ENCODE measurements around the gene CUL7.

DNA sequence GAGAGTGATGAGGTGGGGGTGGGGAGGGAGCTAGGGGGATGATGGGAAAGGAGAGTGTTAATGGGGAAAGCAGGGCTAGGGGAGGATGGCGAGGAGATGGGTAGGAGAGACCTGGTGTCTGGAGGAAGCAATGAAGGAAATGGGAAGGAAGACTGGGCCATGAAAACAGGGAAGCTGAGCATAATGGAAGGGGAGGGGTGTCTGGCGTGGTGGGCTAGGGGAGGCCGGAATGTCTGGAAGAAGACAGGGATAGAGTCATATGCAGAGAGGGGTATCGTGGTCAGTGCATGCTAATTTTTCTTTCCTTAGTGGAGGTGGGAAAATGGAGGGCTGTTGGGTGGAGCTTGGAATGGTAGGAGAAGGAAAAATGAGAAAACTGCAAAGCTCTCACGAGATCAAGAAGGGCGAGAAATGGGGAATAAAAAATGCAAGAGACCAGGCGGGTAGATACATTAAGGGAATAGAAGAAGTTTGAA lies 39.2 kb downstream of the CUL7 start:
- TF ChIP-seq, protein P1, sequence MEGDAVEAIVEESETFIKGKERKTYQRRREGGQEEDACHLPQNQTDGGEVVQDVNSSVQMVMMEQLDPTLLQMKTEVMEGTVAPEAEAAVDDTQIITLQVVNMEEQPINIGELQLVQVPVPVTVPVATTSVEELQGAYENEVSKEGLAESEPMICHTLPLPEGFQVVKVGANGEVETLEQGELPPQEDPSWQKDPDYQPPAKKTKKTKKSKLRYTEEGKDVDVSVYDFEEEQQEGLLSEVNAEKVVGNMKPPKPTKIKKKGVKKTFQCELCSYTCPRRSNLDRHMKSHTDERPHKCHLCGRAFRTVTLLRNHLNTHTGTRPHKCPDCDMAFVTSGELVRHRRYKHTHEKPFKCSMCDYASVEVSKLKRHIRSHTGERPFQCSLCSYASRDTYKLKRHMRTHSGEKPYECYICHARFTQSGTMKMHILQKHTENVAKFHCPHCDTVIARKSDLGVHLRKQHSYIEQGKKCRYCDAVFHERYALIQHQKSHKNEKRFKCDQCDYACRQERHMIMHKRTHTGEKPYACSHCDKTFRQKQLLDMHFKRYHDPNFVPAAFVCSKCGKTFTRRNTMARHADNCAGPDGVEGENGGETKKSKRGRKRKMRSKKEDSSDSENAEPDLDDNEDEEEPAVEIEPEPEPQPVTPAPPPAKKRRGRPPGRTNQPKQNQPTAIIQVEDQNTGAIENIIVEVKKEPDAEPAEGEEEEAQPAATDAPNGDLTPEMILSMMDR (IDR thresholded peaks at IDR 0.05; ENCODE audit: insufficient read depth, low read length), result no peak
- TF ChIP-seq POLR2AphosphoS5 (IDR thresholded peaks at IDR 0.05; ENCODE audit: low read depth), result no peak

Data from HL-60 (cell line).